MM.1S (cell line): ENCODE measurements around the gene ATP1A4.

Source experiments
- EZH2 ChIP-seq: fragments of 300-600 bp; sonication (generic); optimal IDR thresholded peaks from 2 replicates; pipeline ENCODE3; 2017; ENCODE audit warnings: low read depth, mild to moderate bottlenecking, antibody characterized with exemption, low read length, mixed read lengths
- TF ChIP-seq, protein P1 (sequence below): fragments of 300-600 bp; sonication (generic); IDR thresholded peaks from 2 replicates; pipeline ENCODE4 v1.5.1; 2016; ENCODE audit warnings: antibody characterized with exemption, low read length, mixed read lengths

DNA sequence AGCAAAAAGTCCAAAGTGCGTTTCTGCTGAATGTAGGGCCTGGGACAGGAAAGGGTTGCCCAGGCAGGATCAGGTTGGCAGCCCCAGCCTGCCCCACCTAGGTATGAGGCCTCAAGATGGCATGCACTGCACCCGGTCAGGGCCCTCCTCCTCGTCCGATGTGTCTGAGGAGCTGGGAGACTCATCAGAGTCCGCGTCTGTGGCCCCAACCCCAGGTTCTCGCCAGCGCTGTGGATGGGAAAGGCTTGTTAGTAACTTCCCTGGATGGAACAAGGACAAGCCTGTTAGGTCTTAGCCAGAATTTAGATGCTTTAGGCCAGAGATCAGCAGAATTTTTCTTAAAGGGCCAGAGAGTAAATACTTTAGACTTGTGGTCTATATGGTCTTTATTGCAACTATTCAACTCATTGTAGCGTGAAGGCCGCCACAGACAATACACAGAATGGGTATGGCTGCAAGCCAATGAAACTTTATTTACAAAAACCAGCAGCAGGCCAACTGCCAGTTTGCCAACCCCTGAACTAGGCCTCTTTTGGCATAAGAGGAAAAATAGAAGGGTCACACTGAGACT is 66.2 kb downstream of the ATP1A4 start:
- TF ChIP-seq, protein P1, sequence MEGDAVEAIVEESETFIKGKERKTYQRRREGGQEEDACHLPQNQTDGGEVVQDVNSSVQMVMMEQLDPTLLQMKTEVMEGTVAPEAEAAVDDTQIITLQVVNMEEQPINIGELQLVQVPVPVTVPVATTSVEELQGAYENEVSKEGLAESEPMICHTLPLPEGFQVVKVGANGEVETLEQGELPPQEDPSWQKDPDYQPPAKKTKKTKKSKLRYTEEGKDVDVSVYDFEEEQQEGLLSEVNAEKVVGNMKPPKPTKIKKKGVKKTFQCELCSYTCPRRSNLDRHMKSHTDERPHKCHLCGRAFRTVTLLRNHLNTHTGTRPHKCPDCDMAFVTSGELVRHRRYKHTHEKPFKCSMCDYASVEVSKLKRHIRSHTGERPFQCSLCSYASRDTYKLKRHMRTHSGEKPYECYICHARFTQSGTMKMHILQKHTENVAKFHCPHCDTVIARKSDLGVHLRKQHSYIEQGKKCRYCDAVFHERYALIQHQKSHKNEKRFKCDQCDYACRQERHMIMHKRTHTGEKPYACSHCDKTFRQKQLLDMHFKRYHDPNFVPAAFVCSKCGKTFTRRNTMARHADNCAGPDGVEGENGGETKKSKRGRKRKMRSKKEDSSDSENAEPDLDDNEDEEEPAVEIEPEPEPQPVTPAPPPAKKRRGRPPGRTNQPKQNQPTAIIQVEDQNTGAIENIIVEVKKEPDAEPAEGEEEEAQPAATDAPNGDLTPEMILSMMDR: no peak
- no peak for TF ChIP-seq EZH2
